K562 (cell line): ENCODE data around the gene IL4R. TPM values are rescaled to one million over a fixed set of nuclear protein-coding genes. Genes with fewer than 3 reads are reported as not detected.

ENCODE experiments used
- ATAC-seq: fragments of 200-7000 bp; cut with Tn5 transposase; 3 replicates; pipeline ENCODE4 v1.9.1; 2020; ENCODE audit warnings: moderate library complexity
- BruUV-seq: library from RNA; stranded (reverse); fragments of 400-500 nt; replicated peaks from 2 replicates; lab custom pipeline; 2021; lab: Mats Ljungman, UMichigan
- CTCF ChIA-PET: fragments of 300-600 bp; formaldehyde crosslinking; extraction: SDS; loops from one replicate; lab custom pipeline; 2021; ENCODE audit warnings: low intra/inter-chr PET ratio; lab: Yijun Ruan, JAX
- POLR2A ChIA-PET: fragments of 300-600, 350-650 bp; sonication (Branson Sonifier 250); formaldehyde crosslinking; extraction: SDS; loops from one replicate; lab custom pipeline; 2021; ENCODE audit warnings: antibody characterized with exemption, inconsistent platforms; lab: Yijun Ruan, JAX
- DNase-seq, 4 experiments: peaks; one replicate each; pipeline versions ENCODE4 v3.0.0 to v3.0.0-alpha.2; 2011 to 2018; ENCODE audit warnings: low spot score in 3 of 4, mixed read lengths in 3 of 4; ENCODE audit errors: extremely low read depth in 1 of 4
- FAIRE-seq: peaks from 2 replicates; lab custom pipeline; 2011; peaks lifted over from hg19 to GRCh38; lab: Jason Lieb, UNC
- H2AFZ ChIP-seq: 2 replicates; pipeline ENCODE4 v1.6.0; 2011; ENCODE audit warnings: low read depth, low read length, control low read depth, inconsistent platforms
- H3K27ac ChIP-seq: fragments of 200-600 bp; 3 replicates; pipeline ENCODE4 v1.8.0; 2011; ENCODE audit warnings: low read depth, mild to moderate bottlenecking, control low read depth, inconsistent platforms, low read length, moderate library complexity, mixed read lengths; ENCODE audit errors: extremely low read depth
- H3K27me3 ChIP-seq, 2 experiments: fragments of 300-600 bp in 1 of 2; 2 replicates in 1 of 2; 3 replicates in 1 of 2; pipeline versions ENCODE4 v1.6.0 to v1.8.0; 2011; ENCODE audit warnings: inconsistent platforms in 2 of 2, low read length in 2 of 2, mild to moderate bottlenecking in 1 of 2, mixed read lengths in 1 of 2, moderate library complexity in 1 of 2; ENCODE audit not compliant: control insufficient read depth in 2 of 2, insufficient read depth in 2 of 2
- H3K36me3 ChIP-seq: fragments of 300-600 bp; 3 replicates; pipeline ENCODE4 v1.8.0; 2011; ENCODE audit warnings: mild to moderate bottlenecking, low read length, inconsistent platforms; ENCODE audit not compliant: control insufficient read depth, insufficient read depth
- H3K4me1 ChIP-seq, 2 experiments: fragments of 200-600 bp in 1 of 2; replicated peaks in 1 of 2; 2 replicates in 1 of 2; 3 replicates in 1 of 2; pipeline versions ENCODE4 v1.5.1 to v1.8.0; 2011; ENCODE audit warnings: inconsistent platforms in 2 of 2, low read length in 2 of 2, mild to moderate bottlenecking in 1 of 2, mixed read lengths in 1 of 2, moderate library complexity in 1 of 2; ENCODE audit not compliant: control insufficient read depth in 2 of 2, insufficient read depth in 2 of 2
- H3K4me2 ChIP-seq: 2 replicates; pipeline ENCODE4 v1.6.1; 2011; ENCODE audit warnings: low read length, control low read depth, inconsistent platforms, mixed read lengths; ENCODE audit not compliant: insufficient read depth
- H3K4me3 ChIP-seq: fragments of 200-600 bp; sonication (generic), shearing (Covaris generic); 2 replicates; pipeline ENCODE4 v1.5.1; 2016; ENCODE audit warnings: control low read depth, inconsistent platforms
- H3K79me2 ChIP-seq: fragments of 200-600 bp; 3 replicates; pipeline ENCODE4 v1.8.0; 2011; ENCODE audit warnings: low read length, inconsistent platforms; ENCODE audit not compliant: control insufficient read depth, insufficient read depth
- H3K9ac ChIP-seq, 2 experiments: 2 replicates each; pipeline versions ENCODE4 v1.6.0 to v1.6.1; 2011; ENCODE audit warnings: low read depth in 2 of 2, low read length in 2 of 2, control low read depth in 1 of 2, inconsistent platforms in 1 of 2, mild to moderate bottlenecking in 1 of 2, mixed read lengths in 1 of 2; ENCODE audit not compliant: insufficient read depth in 1 of 2
- H3K9me1 ChIP-seq: one replicate; pipeline ENCODE4 v1.6.0; 2011; ENCODE audit warnings: inconsistent platforms, mild to moderate bottlenecking, low read length, moderate library complexity; ENCODE audit not compliant: control insufficient read depth, insufficient read depth
- H3K9me3 ChIP-seq: replicated peaks from 2 replicates; pipeline ENCODE4 v1.5.1; 2011; ENCODE audit warnings: low read depth, low read length, inconsistent platforms; ENCODE audit not compliant: control insufficient read depth, insufficient read depth
- H4K20me1 ChIP-seq: replicated peaks from 2 replicates; pipeline ENCODE4 v1.6.1; 2011; ENCODE audit warnings: low read length, inconsistent platforms, mixed read lengths; ENCODE audit not compliant: control insufficient read depth, insufficient read depth
- BCLAF1 ChIP-seq, 2 experiments: fragments of 450-650 bp in 1 of 2; IDR thresholded peaks; 2 replicates each; pipeline ENCODE4 v1.6.1; 2011 to 2017; ENCODE audit warnings: low read depth in 2 of 2, antibody characterized with exemption in 1 of 2, borderline replicate concordance in 1 of 2, low read length in 1 of 2, mild to moderate bottlenecking in 1 of 2, mixed read lengths in 1 of 2; ENCODE audit not compliant: control insufficient read depth in 1 of 2
- EZH2 ChIP-seq: IDR thresholded peaks from 2 replicates; pipeline ENCODE4 v1.6.1; 2012; ENCODE audit warnings: low read depth, mild to moderate bottlenecking, inconsistent platforms, low read length, borderline replicate concordance
- GTF2F1 ChIP-seq: IDR thresholded peaks from 2 replicates; pipeline ENCODE4 v1.6.1; 2011; ENCODE audit warnings: low read depth, low read length, improper control_type of control experiment
- HNRNPK ChIP-seq: fragments of 200-400 bp; formaldehyde crosslinking; IDR thresholded peaks from one replicate; pipeline ENCODE4 v1.6.1; 2018; ENCODE audit warnings: mild to moderate bottlenecking, low read depth, low read length; ENCODE audit not compliant: poor library complexity, severe bottlenecking
- ILK ChIP-seq: fragments of 450-650 bp; IDR thresholded peaks from 2 replicates; pipeline ENCODE4 v1.6.1; 2016; ENCODE audit warnings: missing genetic modification characterization, low read depth, mild to moderate bottlenecking, missing compliant biosample characterization, moderate library complexity, borderline replicate concordance
- NR2C2 ChIP-seq, 2 experiments: fragments of 200-800 bp in 1 of 2; sonication (Bioruptor generic) in 1 of 2; sonication (generic) in 1 of 2; formaldehyde crosslinking in 1 of 2; IDR thresholded peaks; 2 replicates each; pipeline versions ENCODE4 v1.6.1 to v1.8.0; 2016 to 2022; ENCODE audit warnings: mild to moderate bottlenecking in 1 of 2, missing compliant biosample characterization in 1 of 2, missing genetic modification characterization in 1 of 2, missing genetic modification reagents in 1 of 2
- PHF20 ChIP-seq: fragments of 450-650 bp; IDR thresholded peaks from 2 replicates; pipeline ENCODE4 v1.6.1; 2018; ENCODE audit not compliant: partially characterized antibody
- USF1 ChIP-seq: sonication (generic); formaldehyde crosslinking; IDR thresholded peaks from 2 replicates; pipeline ENCODE4 v1.9.0; 2022; ENCODE audit warnings: mild to moderate bottlenecking, missing genetic modification reagents
- ZNF143 ChIP-seq: sonication (generic); formaldehyde crosslinking; IDR thresholded peaks from 2 replicates; pipeline ENCODE4 v1.9.0; 2022; ENCODE audit warnings: mild to moderate bottlenecking, missing genetic modification reagents
- ZNF644 ChIP-seq: fragments of 200-800 bp; sonication (Bioruptor generic); IDR thresholded peaks from 2 replicates; pipeline ENCODE4 v1.6.1; 2016; ENCODE audit warnings: low read depth, missing genetic modification characterization, missing compliant biosample characterization
- WGBS: fragments of 100-300 bp; shearing (Covaris generic); methylation state at CpG from one replicate; pipeline ENCODE4 v1.1.6; 2016; ENCODE audit warnings: low coverage, mixed read lengths; ENCODE audit not compliant: insufficient coverage; ENCODE audit errors: missing lambda C conversion rate; 5-methylcytosine and 5-hydroxymethylcytosine counted together
- in situ Hi-C: fragments of 300-500 bp; cut with MboI; formaldehyde crosslinking; loops from 4 replicates; pipeline ENCODE4 v1.15.0; 2018; ENCODE audit warnings: inconsistent platforms, mixed read lengths
- intact Hi-C: fragments of 100-400 bp; cut with micrococcal nuclease; formaldehyde crosslinking; loops from 2 replicates; pipeline ENCODE4 v1.14.2; 2022
- polyA plus RNA-seq, 8 experiments: library from polyadenylated mRNA; depleted of rRNA in 4 of 8; stranded (reverse) in 5 of 8; unstranded in 3 of 8; fragments of >200 nt; fragmentation: Nextera tagmentation in 2 of 8; fragmentation: Illumina TruSeq in 1 of 8; extraction: Ambion mirVana in 2 of 8; extraction: Trizol in 1 of 8; gene quantifications; 2 replicates each; pipeline versions ENCODE4 v1.2.1 to v1.2.3, GENCODE V29; 2011 to 2014; ENCODE audit warnings: inconsistent platforms in 1 of 8, missing spikeins in 1 of 8
- total RNA-seq, 7 experiments: library from RNA; depleted of rRNA in 6 of 7; stranded (reverse); fragments of >200 nt in 6 of 7; fragmentation: Illumina TruSeq in 2 of 7; extraction: Trizol in 2 of 7; gene quantifications; 2 replicates each; pipeline versions ENCODE4 v1.2.1 to v1.2.3, GENCODE V29; 2011 to 2021; ENCODE audit warnings: low replicate concordance in 1 of 7

The IL4R gene
- total and polyA plus RNA-seq, 9 of the 15 experiments (the other 6 are each of a cell fraction or from before 2014, with no cell fraction given): 0.17 to 5.8 (median 3.3) TPM

GRCh38 chr16:27350006-27350405 is 36.2 kb downstream of the IL4R start:
- H3K27ac ChIP-seq: no peak overlapping the region
- H3K27me3 ChIP-seq: peaks cover 0 to 9% of the 10 kb centered on the region in 2 experiments; a peak in 1 of 5 replicates
- H3K79me2 ChIP-seq: no peaks in the 10 kb centered on the region
- intact Hi-C loops: no loop called here
- no peaks in the 10 kb centered on the region for H3K9me1 ChIP-seq
- ATAC-seq (no peak), FAIRE-seq (no peak), DNase-seq (no peak)
- H3K36me3 ChIP-seq: no peaks in the 10 kb centered on the region
- no peak overlapping the region for H3K4me3 ChIP-seq
- H3K4me1 ChIP-seq: no peaks in the 10 kb centered on the region; a peak in 1 of 5 replicates
- no peak overlapping the region for H2AFZ ChIP-seq
- 10% methylated on average over 3 of the region's 3 CpGs for WGBS
- BruUV-seq: no TSS peak
- no peaks in the 10 kb centered on the region for H4K20me1 ChIP-seq
- H3K9me3 ChIP-seq: no peaks in the 10 kb centered on the region
- no peak overlapping the region for H3K9ac ChIP-seq
- in situ Hi-C loops: no loop called here
- ChIA-PET POLR2A (interaction anchor here (1.4 kb wide), 1 partner anchor 10 kb away, joined by 7 read pairs; no protein-coding TSS in a partner anchor), CTCF (no interaction called here)
- TF ChIP-seq BCLAF1 (IDR thresholded peaks at IDR 0.05; ENCODE audit: borderline replicate concordance in 1 of 2, control insufficient read depth in 1 of 2, low read depth in 2 of 2, low read length in 1 of 2) (no peak), HNRNPK (no peak), ZNF644 (tag) (no peak), NR2C2 (CRISPR knock-in tag; IDR thresholded peaks at IDR 0.05) (no peak), NR2C2 (tag; IDR thresholded peaks at IDR 0.05) (no peak), EZH2 (no peak), GTF2F1 (no peak), USF1 (CRISPR knock-in tag) (no peak), ZNF143 (CRISPR knock-in tag) (no peak), PHF20 (no peak), ILK (tag) (no peak)
- H3K4me2 ChIP-seq: no peak overlapping the region
